Motor neuron (in vitro differentiated cells): ENCODE data around the gene ERBB2. TPM values are rescaled to one million over a fixed set of nuclear protein-coding genes. Genes with fewer than 3 reads are reported as not detected.
"Not testable (repeated sequence)": the region's sequence is repeated elsewhere in the genome, so short reads cannot be mapped to it uniquely, and the experiment has no call there.

Experiments
- ATAC-seq, 8 experiments: fragments of 200-7000 bp; cut with Tn5 transposase; replicated peaks in 6 of 8; 2 replicates each; pipeline ENCODE4 v1.8.0; 2021; ENCODE audit warnings: mild to moderate bottlenecking in 8 of 8, moderate library complexity in 8 of 8
- H3K27ac ChIP-seq, 2 donors: fragments of 250-450 bp; sonication (Bioruptor Pico); 2 replicates each; pipeline ENCODE4 v1.9.0; 2021; ENCODE audit warnings: antibody characterized with exemption in 2 of 2, mild to moderate bottlenecking in 2 of 2, moderate library complexity in 1 of 2
- H3K4me1 ChIP-seq, 2 donors: fragments of 250-450 bp; sonication (Bioruptor Pico); replicated peaks in 1 of 2; 2 replicates each; pipeline ENCODE4 v1.6.1; 2021; ENCODE audit warnings: antibody characterized with exemption in 2 of 2, mild to moderate bottlenecking in 2 of 2, moderate library complexity in 1 of 2
- H3K4me3 ChIP-seq, 5 donors: fragments of 250-450 bp; sonication (Bioruptor Pico); 2 replicates each; pipeline ENCODE4 v1.9.0; 2021; ENCODE audit warnings: antibody characterized with exemption in 5 of 5, mild to moderate bottlenecking in 5 of 5, moderate library complexity in 4 of 5
- WGBS, 10 experiments: fragments of 450-650 bp; shearing (Covaris generic); methylation state at CpG; one replicate each; pipeline ENCODE4 v1.0.0; 2022; 5-methylcytosine and 5-hydroxymethylcytosine counted together
- in situ Hi-C, 9 experiments: fragments of 400-800 bp; cut with MboI; loops; one replicate each; pipeline ENCODE4 v1.15.0; 2021; ENCODE audit warnings: low sequenced_read_pairs in 9 of 9, low pct_unique_long_range_greater_than_20kb in 2 of 9; ENCODE audit not compliant: unreplicated experiment in 9 of 9
- total RNA-seq, 8 experiments: library from RNA; unstranded; fragments of 300-600 nt; gene quantifications; 2 replicates each; pipeline versions ENCODE4 v1.2.3 to v1.2.4, GENCODE V29; 2022

ERBB2 gene
- total RNA-seq, 8 experiments from 2014 or later, result 7.0 to 54.7 (median 15.9) TPM

- 0 to 83% (median 18%) methylated on average over 1 to 2 of the region's 3 CpGs; no CpG with 5 or more reads in 3 of the 10 experiments for WGBS, 10 experiments
- no peak for ATAC-seq
- H3K4me1 ChIP-seq, result peaks cover 6 to 11% of the 10 kb centered on the region in 2 donors
- peak overlapping the region in 3 of 5 donors; percentile 44 to 59 (median 55) for H3K4me3 ChIP-seq
- H3K27ac ChIP-seq, result no peak overlapping the region
- in situ Hi-C loops, result no loop called here
These were observed 10.9 kb upstream of the ERBB2 start for GRCh38 chr17:39688945-39689344.

- in situ Hi-C loops, result no loop called here
- WGBS, 10 experiments, result 54 to 100% (median 88%) methylated on average over 1 to 5 of the region's 5 CpGs; no CpG with 5 or more reads in 1 of the 10 experiments
- ATAC-seq, result no peak
- Histone ChIP-seq H3K4me1 (peaks cover 9 to 23% of the 10 kb centered on the region in 2 donors), H3K4me3 (no peak overlapping the region), H3K27ac (no peak overlapping the region)
These were observed 5.3 kb upstream of the ERBB2 start for GRCh38 chr17:39694593-39694992.

- ATAC-seq, result peak in 1 of 8 experiments; percentile 2
- Histone ChIP-seq H3K4me3 (no peak overlapping the region), H3K4me1 (peaks cover 9 to 23% of the 10 kb centered on the region in 2 donors), H3K27ac (no peak overlapping the region)
- 70 to 100% (median 100%) methylated on average over 1 to 2 of the region's 2 CpGs; no CpG with 5 or more reads in 7 of the 10 experiments for WGBS, 10 experiments
- in situ Hi-C loops, result no loop called here
These were observed 4.8 kb upstream of the ERBB2 start for GRCh38 chr17:39695089-39695474.

DNA sequence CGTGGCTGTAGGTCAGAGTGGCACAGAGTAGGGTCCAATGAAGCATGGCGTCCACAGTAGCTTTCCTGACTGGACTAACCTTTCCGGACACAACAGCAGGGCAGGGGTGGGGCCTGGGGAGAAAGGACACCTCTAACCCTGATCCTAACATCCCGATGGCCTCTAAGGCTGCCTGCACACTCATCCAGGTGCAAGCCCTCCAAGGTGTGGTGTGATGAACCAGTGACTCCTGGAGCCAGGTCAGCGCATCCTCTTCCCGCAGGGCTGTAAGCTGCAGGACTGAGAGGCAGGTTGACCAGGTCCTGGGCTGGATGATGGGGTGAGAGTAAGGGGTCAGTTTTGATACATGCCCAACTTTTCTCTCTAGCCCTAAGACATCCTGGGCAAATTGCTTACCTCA, 3.1 kb upstream of the ERBB2 start:
- Histone ChIP-seq H3K4me3 (no peak overlapping the region), H3K4me1 (peaks cover 9 to 28% of the 10 kb centered on the region in 2 donors), H3K27ac (no peak overlapping the region)
- WGBS, 10 experiments, result 80 to 100% methylated on average over 1 of the region's 6 CpGs; no CpG with 5 or more reads in 8 of the 10 experiments
- ATAC-seq, result no peak
- in situ Hi-C loops, result no loop called here

GRCh38 chr17:39697961-39698360, 1.9 kb upstream of the ERBB2 start:
- WGBS, 10 experiments, result 82 to 100% (median 100%) methylated on average over 1 to 4 of the region's 5 CpGs; no CpG with 5 or more reads in 3 of the 10 experiments
- in situ Hi-C loops, result no loop called here
- Histone ChIP-seq H3K4me1 (peaks cover 9 to 33% of the 10 kb centered on the region in 2 donors), H3K27ac (no peak overlapping the region), H3K4me3 (no peak overlapping the region)
- ATAC-seq, result no peak

GRCh38 chr17:39699157-39699817, 577 bp upstream of the ERBB2 start:
- H3K27ac ChIP-seq, ATAC-seq, in situ Hi-C loops: not testable (repeated sequence)
- WGBS, 10 experiments, result 15 to 70% (median 28%) methylated on average over 3 to 11 of the region's 11 CpGs; no CpG with 5 or more reads in 1 of the 10 experiments
- Histone ChIP-seq H3K4me1 (peaks cover 9 to 36% of the 10 kb centered on the region in 2 donors), H3K4me3 (peak overlapping the region; percentile 28 to 50 (median 47))

DNA sequence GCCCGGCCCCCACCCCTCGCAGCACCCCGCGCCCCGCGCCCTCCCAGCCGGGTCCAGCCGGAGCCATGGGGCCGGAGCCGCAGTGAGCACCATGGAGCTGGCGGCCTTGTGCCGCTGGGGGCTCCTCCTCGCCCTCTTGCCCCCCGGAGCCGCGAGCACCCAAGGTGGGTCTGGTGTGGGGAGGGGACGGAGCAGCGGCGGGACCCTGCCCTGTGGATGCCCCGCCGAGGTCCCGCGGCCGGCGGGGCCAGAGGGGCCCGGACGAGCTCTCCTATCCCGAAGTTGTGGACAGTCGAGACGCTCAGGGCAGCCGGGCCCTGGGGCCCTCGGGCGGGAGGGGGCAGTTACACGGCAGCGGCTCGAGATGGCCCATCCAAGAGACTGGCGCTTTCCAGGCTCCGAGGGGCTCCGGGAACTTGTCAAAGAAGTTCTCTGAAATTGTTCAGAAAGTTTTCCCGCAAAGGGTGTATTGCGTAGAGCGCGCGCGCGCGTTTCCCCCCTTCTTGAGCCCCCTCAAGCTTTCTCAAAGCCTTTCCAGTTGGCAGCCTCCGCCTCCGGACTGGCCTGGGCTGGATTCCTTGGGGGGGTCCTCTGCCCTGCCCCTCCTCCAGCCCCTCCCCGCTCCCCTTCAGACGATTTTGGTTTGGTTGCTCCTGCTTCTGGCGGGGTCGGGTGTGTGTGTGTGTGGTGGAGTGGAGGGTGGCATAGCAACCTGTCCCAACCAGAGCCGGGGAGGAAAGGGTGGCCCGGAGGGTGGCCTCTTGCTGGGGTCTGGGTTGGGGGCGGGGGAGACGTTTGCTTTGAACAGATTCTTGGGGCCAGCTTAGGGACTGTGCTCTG, 504 bp downstream of the ERBB2 start:
- in situ Hi-C loops, result no loop called here
- peak; percentile 50 to 77 (median 62) for ATAC-seq
- WGBS, 10 experiments, result 0 to 13% (median 10%) methylated on average over 1 to 7 of the region's 57 CpGs; no CpG with 5 or more reads in 7 of the 10 experiments
- Histone ChIP-seq H3K4me3 (peak overlapping the region; percentile 28 to 50 (median 47)), H3K4me1 (peaks cover 6 to 30% of the 10 kb centered on the region in 2 donors), H3K27ac (peak overlapping the region in 1 of 2 donors; percentile 62)

DNA sequence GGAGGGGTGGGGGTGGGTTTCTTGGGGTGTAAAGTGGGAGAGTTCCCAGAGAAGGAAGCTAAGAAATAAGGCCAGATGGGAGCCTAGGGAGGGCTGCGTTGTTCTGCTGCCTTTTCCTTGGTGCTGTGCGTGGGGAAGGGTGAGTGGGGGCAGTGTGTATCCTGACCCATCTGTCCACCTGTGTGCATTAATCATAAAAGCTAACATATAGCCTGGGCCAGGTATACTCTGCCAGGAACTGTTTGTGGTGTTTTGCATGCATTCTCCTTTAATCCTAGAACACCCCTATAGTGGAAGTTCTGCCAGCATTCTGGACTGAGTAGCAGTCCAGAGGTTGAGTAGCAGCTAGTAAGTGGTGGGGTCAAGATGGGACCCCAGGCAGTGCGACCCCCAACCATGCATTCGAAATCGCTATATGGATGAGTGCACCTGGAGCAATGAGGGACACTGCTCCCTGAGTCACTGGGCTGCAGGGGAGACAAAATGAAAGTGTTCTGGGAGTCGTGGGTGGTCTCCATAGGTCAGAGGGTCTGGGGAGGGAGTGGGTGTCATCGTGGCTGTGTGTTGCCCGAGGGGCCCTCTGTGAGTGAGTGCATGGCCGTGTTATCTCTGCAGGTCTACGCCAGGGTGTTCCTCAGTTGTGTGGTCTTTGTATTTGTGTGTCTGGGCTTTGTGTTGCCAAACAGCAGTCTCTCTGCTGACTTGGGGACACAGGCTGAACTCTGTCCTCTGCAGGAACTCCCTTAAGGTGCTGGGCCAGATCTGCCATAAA, 1.3 kb downstream of the ERBB2 start:
- in situ Hi-C loops, result no loop called here
- Histone ChIP-seq H3K27ac (no peak overlapping the region), H3K4me1 (peaks cover 0 to 22% of the 10 kb centered on the region in 2 donors), H3K4me3 (peak overlapping the region in 4 of 5 donors; percentile 38 to 50 (median 48))
- 0 to 50% (median 0%) methylated on average over 1 to 3 of the region's 10 CpGs; no CpG with 5 or more reads in 5 of the 10 experiments for WGBS, 10 experiments
- no peak for ATAC-seq

DNA sequence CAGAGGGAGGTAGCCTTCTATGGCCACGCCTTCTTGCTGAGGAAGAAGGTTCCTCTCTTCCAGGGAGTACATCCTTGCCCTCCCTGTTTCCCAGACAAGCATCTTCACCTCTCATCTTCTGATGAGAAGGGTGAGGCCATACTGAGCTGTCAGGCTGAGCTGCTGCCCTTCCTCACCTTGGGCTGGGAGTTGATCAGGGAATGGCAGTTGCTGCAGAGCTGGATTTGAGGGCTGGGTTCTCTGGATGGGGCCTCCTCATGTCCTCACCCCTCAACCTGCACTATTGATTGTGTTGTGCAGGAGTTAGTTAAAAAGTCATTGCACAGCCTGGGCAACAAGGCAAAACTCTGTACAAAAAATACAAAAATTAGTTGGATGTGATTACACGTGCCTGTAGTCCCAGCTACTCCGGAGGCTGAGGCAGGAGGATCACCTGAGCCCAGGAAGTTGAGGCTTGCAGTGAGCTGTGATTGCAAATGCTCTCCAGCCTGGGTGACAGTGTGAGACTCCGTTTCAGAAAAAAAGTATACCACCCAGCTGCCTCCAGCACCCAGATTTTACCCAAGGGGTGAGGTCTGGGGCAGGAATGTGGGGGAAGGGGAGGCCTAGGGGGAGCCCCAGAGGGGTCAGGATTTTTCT, 2.0 kb downstream of the ERBB2 start:
- H3K4me1 ChIP-seq, result peaks cover 0 to 19% of the 10 kb centered on the region in 2 donors
- no peak overlapping the region for H3K4me3 ChIP-seq
- ATAC-seq, result no peak
- WGBS, 10 experiments, result 0 to 85% (median 69%) methylated on average over 1 to 3 of the region's 4 CpGs; no CpG with 5 or more reads in 2 of the 10 experiments
- H3K27ac ChIP-seq, result no peak overlapping the region
- in situ Hi-C loops, result no loop called here

DNA sequence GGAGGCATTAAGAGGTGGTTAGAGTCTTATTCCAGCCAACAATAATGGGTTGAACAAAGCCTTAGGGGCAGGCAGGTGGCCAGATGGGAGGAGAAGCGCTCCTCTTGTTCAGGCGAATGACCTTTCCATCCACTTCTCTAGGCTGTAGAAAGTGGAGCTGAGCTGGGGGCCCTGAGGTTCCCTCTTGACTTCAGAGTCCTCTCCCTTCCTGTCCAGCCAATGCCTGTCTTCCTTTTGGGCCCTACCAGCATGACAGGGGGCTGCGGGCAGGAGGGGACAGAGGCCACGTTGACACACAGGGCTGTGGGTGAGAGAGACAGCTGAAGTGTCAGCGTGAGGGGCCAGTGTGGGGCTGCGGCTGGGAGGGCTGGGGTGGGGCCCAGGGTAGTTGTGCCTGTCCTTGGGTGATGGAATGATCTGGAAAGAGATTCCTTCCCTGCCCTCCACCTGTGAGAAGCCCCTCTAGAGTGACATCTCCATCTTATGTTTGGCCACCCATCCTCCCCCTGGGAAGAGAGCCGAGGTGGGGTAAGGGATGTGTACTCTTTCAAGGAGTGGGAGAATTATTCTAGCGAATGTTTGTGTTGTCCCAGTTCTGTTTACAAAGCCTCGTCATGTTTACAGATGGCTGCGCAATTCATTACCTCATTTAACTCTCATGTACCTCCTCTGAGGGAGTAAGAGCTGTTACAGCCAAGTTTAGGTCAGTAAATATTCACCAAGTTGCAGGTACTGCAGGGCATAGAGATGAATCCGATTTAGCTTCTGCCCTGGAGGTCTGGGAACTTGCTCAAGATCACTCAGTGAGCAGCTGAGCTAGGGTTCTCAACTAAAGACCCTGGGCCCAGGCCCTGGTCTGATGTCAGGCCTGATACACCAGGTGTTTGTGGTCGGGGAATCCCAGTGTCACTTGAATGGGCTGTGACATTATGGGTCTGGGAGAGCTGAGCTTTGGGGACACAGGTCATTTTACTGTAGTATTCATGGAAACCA, 3.3 kb downstream of the ERBB2 start:
- WGBS, 10 experiments, result 43 to 83% (median 75%) methylated on average over 1 to 6 of the region's 12 CpGs; no CpG with 5 or more reads in 4 of the 10 experiments
- ATAC-seq, result peak in 2 of 8 experiments; percentile 12 to 23
- Histone ChIP-seq H3K4me3 (no peak overlapping the region), H3K27ac (no peak overlapping the region), H3K4me1 (peaks cover 0 to 19% of the 10 kb centered on the region in 2 donors)
- in situ Hi-C loops, result no loop called here

- Histone ChIP-seq H3K4me1 (peaks cover 0 to 19% of the 10 kb centered on the region in 2 donors), H3K27ac (no peak overlapping the region)
These were observed 4.0 kb downstream of the ERBB2 start for GRCh38 chr17:39703913-39704312.

More at GRCh38 chr17:39703913-39704312, 4.0 kb downstream of the ERBB2 start:
- in situ Hi-C loops, result no loop called here
- no peak overlapping the region for H3K4me3 ChIP-seq
- no peak for ATAC-seq
- 50 to 95% (median 89%) methylated on average over 2 to 5 of the region's 5 CpGs; no CpG with 5 or more reads in 4 of the 10 experiments for WGBS, 10 experiments
